ENCODE data around the gene CORIN.

CORIN gene

GRCh38 chr4:47835494-47835893 is 2.4 kb downstream of the CORIN start:
- no peak for DNase-seq (ENCODE audit: low read depth)

GRCh38 chr4:47831026-47831679 is 6.7 kb downstream of the CORIN start:
- no peak for DNase-seq (ENCODE audit: low read depth)

- no peak for DNase-seq (ENCODE audit: low read depth)
Measured at GRCh38 chr4:47830265-47831025, 7.4 kb downstream of the CORIN start.

- no peak for DNase-seq (ENCODE audit: low read depth)
Measured at GRCh38 chr4:47829438-47829837, 8.4 kb downstream of the CORIN start.

GRCh38 chr4:47827343-47828047 is 10.4 kb downstream of the CORIN start:
- no peak for DNase-seq (ENCODE audit: low read depth)

GRCh38 chr4:47824840-47825239 is 13.0 kb downstream of the CORIN start:
- DNase-seq (ENCODE audit: low read depth), result no peak

- no peak for DNase-seq (ENCODE audit: low read depth)
Measured at GRCh38 chr4:47819178-47819577, 18.7 kb downstream of the CORIN start.

- DNase-seq (ENCODE audit: low read depth), result no peak
Measured at GRCh38 chr4:47817275-47817674, 20.6 kb downstream of the CORIN start.

- no peak for DNase-seq (ENCODE audit: low read depth)
Measured at GRCh38 chr4:47816748-47817147, 21.1 kb downstream of the CORIN start.

- DNase-seq (ENCODE audit: low read depth), result no peak
Measured at GRCh38 chr4:47814618-47815295, 23.1 kb downstream of the CORIN start.

GRCh38 chr4:47809654-47810203 is 28.1 kb downstream of the CORIN start:
- no peak for DNase-seq (ENCODE audit: low read depth)

GRCh38 chr4:47804598-47804997 is 33.3 kb downstream of the CORIN start:
- DNase-seq (ENCODE audit: low read depth), result no peak

GRCh38 chr4:47801481-47802002 is 36.3 kb downstream of the CORIN start:
- no peak for DNase-seq (ENCODE audit: low read depth)

GRCh38 chr4:47798165-47798564 is 39.7 kb downstream of the CORIN start:
- DNase-seq (ENCODE audit: low read depth), result no peak

GRCh38 chr4:47791965-47792364 is 45.9 kb downstream of the CORIN start:
- DNase-seq (ENCODE audit: low read depth), result no peak

- DNase-seq (ENCODE audit: low read depth), result no peak
Measured at GRCh38 chr4:47790105-47790504, 47.8 kb downstream of the CORIN start.

- no peak for DNase-seq (ENCODE audit: low read depth)
Measured at GRCh38 chr4:47788126-47788525, 49.7 kb downstream of the CORIN start.

GRCh38 chr4:47786958-47787370 is 50.9 kb downstream of the CORIN start:
- no peak for DNase-seq (ENCODE audit: low read depth)

GRCh38 chr4:47785153-47785552 is 52.7 kb downstream of the CORIN start:
- DNase-seq (ENCODE audit: low read depth), result no peak

- DNase-seq (ENCODE audit: low read depth), result no peak
Measured at GRCh38 chr4:47784222-47784621, 53.6 kb downstream of the CORIN start.

GRCh38 chr4:47776353-47776752 is 61.5 kb downstream of the CORIN start:
- no peak for DNase-seq (ENCODE audit: low read depth)

- no peak for DNase-seq (ENCODE audit: low read depth)
Measured at GRCh38 chr4:47774079-47774478, 63.8 kb downstream of the CORIN start.
